IMR-90 (cell line): Measurements from ENCODE around the gene LIPG. TPM values are rescaled to one million over a fixed set of nuclear protein-coding genes. Genes with fewer than 3 reads are reported as not detected.

ENCODE experiments used
- ATAC-seq: fragments of 200-7000 bp; cut with Tn5 transposase; 2 replicates; pipeline ENCODE4 v1.9.1; 2020; ENCODE audit warnings: low read depth, mild to moderate bottlenecking, moderate library complexity
- BruUV-seq: library from RNA; stranded (reverse); fragments of 400-500 nt; replicated peaks from 2 replicates; lab custom pipeline; 2021; lab: Mats Ljungman, UMichigan
- CTCF ChIA-PET: fragments of 300-600 bp; formaldehyde crosslinking; extraction: SDS; loops from one replicate; lab custom pipeline; 2021; ENCODE audit warnings: antibody characterized with exemption; lab: Yijun Ruan, JAX
- POLR2A ChIA-PET: fragments of 300-600 bp; sonication (Branson Sonifier 250); formaldehyde crosslinking; loops from one replicate; lab custom pipeline; 2022; ENCODE audit warnings: antibody characterized with exemption; ENCODE audit not compliant: unreplicated experiment; lab: Charles Lee
- DNase-seq: peaks from one replicate; pipeline ENCODE4 v3.0.0; 2013
- H2AFZ ChIP-seq: replicated peaks from 2 replicates; pipeline ENCODE3; 2013; ENCODE audit warnings: low read length, mild to moderate bottlenecking; ENCODE audit not compliant: poor library complexity
- H2AK5ac ChIP-seq: 2 replicates; pipeline ENCODE4 v1.6.1; 2013; ENCODE audit warnings: low read depth, low read length, inconsistent platforms
- H2AK9ac ChIP-seq: replicated peaks from 2 replicates; pipeline ENCODE3; 2013; ENCODE audit warnings: mild to moderate bottlenecking, low read depth, low read length, moderate library complexity; ENCODE audit not compliant: poor library complexity
- H2BK120ac ChIP-seq: 2 replicates; pipeline ENCODE4 v1.6.1; 2013; ENCODE audit warnings: low read depth, low read length, inconsistent platforms
- H2BK15ac ChIP-seq: 3 replicates; pipeline ENCODE4 v1.6.1; 2013; ENCODE audit warnings: low read depth, low read length, inconsistent platforms
- H2BK20ac ChIP-seq: 2 replicates; pipeline ENCODE4 v1.6.1; 2013; ENCODE audit warnings: low read depth, mild to moderate bottlenecking, inconsistent platforms, low read length, moderate library complexity
- H2BK5ac ChIP-seq: 2 replicates; pipeline ENCODE4 v1.6.1; 2013; ENCODE audit warnings: mild to moderate bottlenecking, low read depth, low read length, inconsistent platforms; ENCODE audit not compliant: poor library complexity, severe bottlenecking
- H3K14ac ChIP-seq: replicated peaks from 2 replicates; pipeline ENCODE4 v1.6.1; 2013; ENCODE audit warnings: low read depth, low read length, inconsistent platforms
- H3K18ac ChIP-seq: 2 replicates; pipeline ENCODE4 v1.6.1; 2013; ENCODE audit warnings: low read depth, low read length, control low read depth
- H3K23ac ChIP-seq: 2 replicates; pipeline ENCODE4 v1.6.1; 2013; ENCODE audit warnings: low read depth, low read length, inconsistent platforms
- H3K27ac ChIP-seq: 2 replicates; pipeline ENCODE4 v1.5.1; 2013; ENCODE audit warnings: mild to moderate bottlenecking, control low read depth, low read length; ENCODE audit not compliant: insufficient read depth
- H3K27me3 ChIP-seq: 2 replicates; pipeline ENCODE4 v1.6.1; 2013; ENCODE audit warnings: low read length; ENCODE audit not compliant: control insufficient read depth, insufficient read depth
- H3K36me3 ChIP-seq: 2 replicates; pipeline ENCODE4 v1.6.1; 2013; ENCODE audit warnings: low read length, mixed read lengths; ENCODE audit not compliant: control insufficient read depth, insufficient read depth
- H3K4ac ChIP-seq: 2 replicates; pipeline ENCODE4 v1.6.1; 2013; ENCODE audit warnings: low read depth, low read length, inconsistent platforms
- H3K4me1 ChIP-seq: 2 replicates; pipeline ENCODE4 v1.6.1; 2013; ENCODE audit warnings: low read length, mixed read lengths; ENCODE audit not compliant: control insufficient read depth, insufficient read depth
- H3K4me2 ChIP-seq: 2 replicates; pipeline ENCODE4 v1.6.1; 2013; ENCODE audit warnings: low read depth, mild to moderate bottlenecking, control low read depth, low read length, moderate library complexity
- H3K4me3 ChIP-seq: 2 replicates; pipeline ENCODE4 v1.5.1; 2013; ENCODE audit warnings: low read depth, mild to moderate bottlenecking, control low read depth, low read length, moderate library complexity; ENCODE audit not compliant: insufficient read depth
- H3K56ac ChIP-seq: 2 replicates; pipeline ENCODE4 v1.6.1; 2013; ENCODE audit warnings: low read length, inconsistent platforms; ENCODE audit not compliant: insufficient read depth; ENCODE audit errors: extremely low read depth
- H3K79me1 ChIP-seq, 2 experiments: 2 replicates each; pipeline ENCODE4 v1.6.1; 2013; ENCODE audit warnings: low read length in 2 of 2, inconsistent platforms in 1 of 2, low read depth in 1 of 2
- H3K9ac ChIP-seq: 2 replicates; pipeline ENCODE4 v1.6.1; 2013; ENCODE audit warnings: low read depth, low read length, control low read depth
- H3K9me1 ChIP-seq: 2 replicates; pipeline ENCODE4 v1.6.1; 2013; ENCODE audit warnings: low read length, inconsistent platforms; ENCODE audit not compliant: insufficient read depth
- H3K9me3 ChIP-seq: 2 replicates; pipeline ENCODE4 v1.6.1; 2013; ENCODE audit warnings: low read length; ENCODE audit not compliant: control insufficient read depth, insufficient read depth
- H4K20me1 ChIP-seq: 2 replicates; pipeline ENCODE4 v1.6.1; 2013; ENCODE audit warnings: low read length, inconsistent platforms; ENCODE audit not compliant: insufficient read depth
- H4K5ac ChIP-seq: 2 replicates; pipeline ENCODE4 v1.6.1; 2013; ENCODE audit warnings: mild to moderate bottlenecking, low read depth, low read length, control low read depth
- H4K8ac ChIP-seq, 2 experiments: 2 replicates each; pipeline ENCODE4 v1.6.1; 2013; ENCODE audit warnings: low read depth in 2 of 2, low read length in 2 of 2, control low read depth in 1 of 2, inconsistent platforms in 1 of 2
- H4K91ac ChIP-seq: 2 replicates; pipeline ENCODE4 v1.6.1; 2013; ENCODE audit warnings: low read depth, low read length, inconsistent platforms; ENCODE audit not compliant: insufficient read depth
- CEBPB ChIP-seq: IDR thresholded peaks from 2 replicates; pipeline ENCODE4 v1.6.1; 2012; ENCODE audit warnings: low read depth, low read length, improper control_type of control experiment
- CHD1 ChIP-seq: IDR thresholded peaks from 2 replicates; pipeline ENCODE4 v1.6.1; 2012; ENCODE audit warnings: low read depth, low read length, improper control_type of control experiment
- FOS ChIP-seq: fragments of 150-350 bp; IDR thresholded peaks from 2 replicates; pipeline ENCODE4 v1.6.1; 2016; ENCODE audit warnings: low read depth, low read length
- MAFK ChIP-seq: IDR thresholded peaks from 2 replicates; pipeline ENCODE4 v1.6.1; 2012; ENCODE audit warnings: low read depth, low read length, improper control_type of control experiment
- MXI1 ChIP-seq: IDR thresholded peaks from 2 replicates; pipeline ENCODE4 v1.6.1; 2012; ENCODE audit warnings: low read depth, mild to moderate bottlenecking, low read length, moderate library complexity, borderline replicate concordance
- NFE2L2 ChIP-seq: fragments of 150-350 bp; IDR thresholded peaks from 2 replicates; pipeline ENCODE4 v1.6.1; 2016; ENCODE audit warnings: low read depth, mild to moderate bottlenecking, low read length
- RCOR1 ChIP-seq: IDR thresholded peaks from 2 replicates; pipeline ENCODE4 v1.6.1; 2012; ENCODE audit warnings: mild to moderate bottlenecking, low read length, improper control_type of control experiment; ENCODE audit not compliant: insufficient replicate concordance
- RFX5 ChIP-seq: IDR thresholded peaks from 2 replicates; pipeline ENCODE4 v1.8.0; 2012; ENCODE audit warnings: low read depth, mild to moderate bottlenecking, low read length, moderate library complexity
- WGBS, 2 experiments: methylation state at CpG; one replicate each; pipeline versions ENCODE4 v1.1.5 to v1.1.7; 2013; ENCODE audit warnings: missing lambda C conversion rate in 2 of 2; ENCODE audit not compliant: insufficient read length in 1 of 2; ENCODE audit errors: extremely low coverage in 2 of 2; 5-methylcytosine and 5-hydroxymethylcytosine counted together
- dilution Hi-C: fragments of 300-500 bp; cut with HindIII; formaldehyde crosslinking; loops from one replicate; pipeline ENCODE4 v1.14.3; 2018; ENCODE audit warnings: low sequenced_read_pairs; ENCODE audit not compliant: unreplicated experiment
- in situ Hi-C: fragments of 300-500 bp; cut with MboI; formaldehyde crosslinking; loops from 3 replicates; pipeline ENCODE4 v1.14.3; 2019; ENCODE audit warnings: low sequenced_read_pairs, inconsistent platforms, mixed read lengths
- intact Hi-C: fragments of 100-400 bp; cut with micrococcal nuclease; formaldehyde crosslinking; loops from 2 replicates; pipeline ENCODE4 v1.10.0; 2022
- polyA plus RNA-seq, 3 experiments: library from polyadenylated mRNA; depleted of rRNA; stranded (reverse); fragments of >200 nt; gene quantifications; 2 replicates each; pipeline ENCODE4 v1.2.3, GENCODE V29; 2012; ENCODE audit warnings: low replicate concordance in 1 of 3
- total RNA-seq: library from RNA; depleted of rRNA; stranded (reverse); fragments of >200 nt; gene quantifications from 2 replicates; pipeline ENCODE4 v1.2.3, GENCODE V29; 2012
- TF ChIP-seq, protein P1 (sequence below): fragments of 150-350 bp; IDR thresholded peaks from 2 replicates; pipeline ENCODE4 v1.6.1; 2017; ENCODE audit warnings: mild to moderate bottlenecking, antibody characterized with exemption, low read length, low read depth
- TF ChIP-seq, protein P2 (sequence below): fragments of 150-350 bp; IDR thresholded peaks from 2 replicates; pipeline ENCODE4 v1.6.1; 2016; ENCODE audit warnings: low read depth, mild to moderate bottlenecking, low read length, moderate library complexity, borderline replicate concordance
- TF ChIP-seq, protein P3 (sequence below): conservative IDR thresholded peaks from 2 replicates; pipeline ENCODE4 v1.5.1; 2012; ENCODE audit warnings: mild to moderate bottlenecking, low read depth, low read length, improper control_type of control experiment

Gene LIPG
- total and polyA plus RNA-seq, 2 of the 4 experiments (the other 2 are of a cell fraction): under 0.01 to 0.14 TPM

DNA sequence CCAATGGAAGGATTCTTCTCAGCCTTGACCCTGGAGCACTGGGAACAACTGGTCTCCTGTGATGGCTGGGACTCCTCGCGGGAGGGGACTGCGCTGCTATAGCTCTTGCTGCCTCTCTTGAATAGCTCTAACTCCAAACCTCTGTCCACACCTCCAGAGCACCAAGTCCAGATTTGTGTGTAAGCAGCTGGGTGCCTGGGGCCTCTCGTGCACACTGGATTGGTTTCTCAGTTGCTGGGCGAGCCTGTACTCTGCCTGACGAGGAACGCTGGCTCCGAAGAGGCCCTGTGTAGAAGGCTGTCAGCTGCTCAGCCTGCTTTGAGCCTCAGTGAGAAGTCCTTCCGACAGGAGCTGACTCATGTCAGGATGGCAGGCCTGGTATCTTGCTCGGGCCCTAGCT lies 28.8 kb downstream of the LIPG start:
- Histone ChIP-seq H2BK15ac (no peak overlapping the region), H3K4ac (no peak overlapping the region), H3K79me1 (no peaks in the 10 kb centered on the region), H3K9ac (no peak overlapping the region), H3K4me1 (no peaks in the 10 kb centered on the region), H3K27me3 (peaks cover 17% of the 10 kb centered on the region), H2BK20ac (no peak overlapping the region), H3K56ac (no peak overlapping the region), H3K4me2 (no peak overlapping the region), H2AK9ac (no peak overlapping the region), H2AFZ (no peak overlapping the region), H4K8ac (no peak overlapping the region), H4K5ac (no peak overlapping the region), H3K9me3 (no peaks in the 10 kb centered on the region), H3K14ac (no peak overlapping the region), H3K18ac (no peak overlapping the region), H3K23ac (no peak overlapping the region), H3K27ac (no peak overlapping the region), H4K91ac (no peak overlapping the region), H4K20me1 (no peaks in the 10 kb centered on the region), H2BK120ac (no peak overlapping the region), H3K36me3 (no peaks in the 10 kb centered on the region), H2AK5ac (no peak overlapping the region), H3K9me1 (no peaks in the 10 kb centered on the region), H3K4me3 (no peak overlapping the region), H2BK5ac (no peak overlapping the region)
- no TSS peak for BruUV-seq
- DNase-seq (no peak), ATAC-seq (no peak)
- intact Hi-C loops (no loop called here), dilution Hi-C loops (no loop called here), in situ Hi-C loops (no loop called here)
- ChIA-PET POLR2A (no interaction called here), CTCF (no interaction called here)
- TF ChIP-seq RFX5: no peak
- TF ChIP-seq, protein P1, sequence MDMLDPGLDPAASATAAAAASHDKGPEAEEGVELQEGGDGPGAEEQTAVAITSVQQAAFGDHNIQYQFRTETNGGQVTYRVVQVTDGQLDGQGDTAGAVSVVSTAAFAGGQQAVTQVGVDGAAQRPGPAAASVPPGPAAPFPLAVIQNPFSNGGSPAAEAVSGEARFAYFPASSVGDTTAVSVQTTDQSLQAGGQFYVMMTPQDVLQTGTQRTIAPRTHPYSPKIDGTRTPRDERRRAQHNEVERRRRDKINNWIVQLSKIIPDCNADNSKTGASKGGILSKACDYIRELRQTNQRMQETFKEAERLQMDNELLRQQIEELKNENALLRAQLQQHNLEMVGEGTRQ: no peak
- TF ChIP-seq MXI1: no peak
- no peak for TF ChIP-seq NFE2L2
- no peak for TF ChIP-seq RCOR1
- no peak for TF ChIP-seq FOS
- no peak for TF ChIP-seq CEBPB
- TF ChIP-seq, protein P2, sequence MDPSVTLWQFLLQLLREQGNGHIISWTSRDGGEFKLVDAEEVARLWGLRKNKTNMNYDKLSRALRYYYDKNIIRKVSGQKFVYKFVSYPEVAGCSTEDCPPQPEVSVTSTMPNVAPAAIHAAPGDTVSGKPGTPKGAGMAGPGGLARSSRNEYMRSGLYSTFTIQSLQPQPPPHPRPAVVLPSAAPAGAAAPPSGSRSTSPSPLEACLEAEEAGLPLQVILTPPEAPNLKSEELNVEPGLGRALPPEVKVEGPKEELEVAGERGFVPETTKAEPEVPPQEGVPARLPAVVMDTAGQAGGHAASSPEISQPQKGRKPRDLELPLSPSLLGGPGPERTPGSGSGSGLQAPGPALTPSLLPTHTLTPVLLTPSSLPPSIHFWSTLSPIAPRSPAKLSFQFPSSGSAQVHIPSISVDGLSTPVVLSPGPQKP: no peak
- no peak for TF ChIP-seq CHD1
- TF ChIP-seq MAFK: no peak
- TF ChIP-seq, protein P3, sequence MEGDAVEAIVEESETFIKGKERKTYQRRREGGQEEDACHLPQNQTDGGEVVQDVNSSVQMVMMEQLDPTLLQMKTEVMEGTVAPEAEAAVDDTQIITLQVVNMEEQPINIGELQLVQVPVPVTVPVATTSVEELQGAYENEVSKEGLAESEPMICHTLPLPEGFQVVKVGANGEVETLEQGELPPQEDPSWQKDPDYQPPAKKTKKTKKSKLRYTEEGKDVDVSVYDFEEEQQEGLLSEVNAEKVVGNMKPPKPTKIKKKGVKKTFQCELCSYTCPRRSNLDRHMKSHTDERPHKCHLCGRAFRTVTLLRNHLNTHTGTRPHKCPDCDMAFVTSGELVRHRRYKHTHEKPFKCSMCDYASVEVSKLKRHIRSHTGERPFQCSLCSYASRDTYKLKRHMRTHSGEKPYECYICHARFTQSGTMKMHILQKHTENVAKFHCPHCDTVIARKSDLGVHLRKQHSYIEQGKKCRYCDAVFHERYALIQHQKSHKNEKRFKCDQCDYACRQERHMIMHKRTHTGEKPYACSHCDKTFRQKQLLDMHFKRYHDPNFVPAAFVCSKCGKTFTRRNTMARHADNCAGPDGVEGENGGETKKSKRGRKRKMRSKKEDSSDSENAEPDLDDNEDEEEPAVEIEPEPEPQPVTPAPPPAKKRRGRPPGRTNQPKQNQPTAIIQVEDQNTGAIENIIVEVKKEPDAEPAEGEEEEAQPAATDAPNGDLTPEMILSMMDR: no peak
- WGBS, 2 experiments: 91% methylated on average over 5 of the region's 10 CpGs; no CpG with 5 or more reads in 1 of the 2 experiments
